HG03108 (cell line): Measurements from ENCODE around the gene TAF1C.

Source experiments
- ATAC-seq: cut with Tn5 transposase; IDR thresholded peaks from one replicate; pipeline ENCODE4 v1.9.1; 2021; ENCODE audit warnings: moderate library complexity; ENCODE audit not compliant: unreplicated experiment

Gene TAF1C

DNA sequence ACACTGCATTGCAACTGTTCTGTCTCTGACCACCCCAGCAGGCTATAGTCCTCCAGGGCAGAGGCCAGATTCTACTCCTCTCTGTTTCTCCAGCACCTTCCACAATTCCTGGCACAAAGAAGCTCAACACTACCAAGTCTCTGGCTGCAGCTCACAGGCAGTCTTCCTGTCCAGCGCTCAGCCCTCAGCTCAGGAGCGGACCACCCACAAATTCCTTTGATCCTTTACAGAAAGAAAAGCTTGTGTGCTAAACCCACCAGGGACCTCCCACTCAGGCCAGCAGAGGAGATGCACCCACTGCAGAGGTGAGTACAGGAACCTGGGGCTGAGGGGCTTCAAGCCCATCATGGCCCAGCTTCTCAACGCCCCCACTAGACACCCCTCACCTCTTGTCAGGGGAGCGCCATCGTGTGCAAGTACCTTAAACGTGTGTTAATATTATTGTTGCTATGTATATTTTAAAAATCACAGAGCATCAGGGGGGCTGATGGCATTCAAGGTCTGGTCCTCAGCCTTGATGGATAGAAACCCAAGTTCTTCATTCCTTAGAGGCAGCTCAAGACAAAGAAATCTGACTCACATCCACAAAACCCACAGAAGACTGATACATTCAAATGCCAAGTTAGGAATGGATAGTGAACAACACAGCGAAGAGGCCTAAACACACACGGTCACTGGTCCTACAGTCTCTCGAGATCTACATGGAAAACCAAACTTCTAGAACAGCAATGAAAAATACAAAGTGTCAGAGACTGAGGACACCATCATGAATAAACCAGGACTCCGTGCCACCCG lies 50.3 kb downstream of the TAF1C start:
- no peak for ATAC-seq

DNA sequence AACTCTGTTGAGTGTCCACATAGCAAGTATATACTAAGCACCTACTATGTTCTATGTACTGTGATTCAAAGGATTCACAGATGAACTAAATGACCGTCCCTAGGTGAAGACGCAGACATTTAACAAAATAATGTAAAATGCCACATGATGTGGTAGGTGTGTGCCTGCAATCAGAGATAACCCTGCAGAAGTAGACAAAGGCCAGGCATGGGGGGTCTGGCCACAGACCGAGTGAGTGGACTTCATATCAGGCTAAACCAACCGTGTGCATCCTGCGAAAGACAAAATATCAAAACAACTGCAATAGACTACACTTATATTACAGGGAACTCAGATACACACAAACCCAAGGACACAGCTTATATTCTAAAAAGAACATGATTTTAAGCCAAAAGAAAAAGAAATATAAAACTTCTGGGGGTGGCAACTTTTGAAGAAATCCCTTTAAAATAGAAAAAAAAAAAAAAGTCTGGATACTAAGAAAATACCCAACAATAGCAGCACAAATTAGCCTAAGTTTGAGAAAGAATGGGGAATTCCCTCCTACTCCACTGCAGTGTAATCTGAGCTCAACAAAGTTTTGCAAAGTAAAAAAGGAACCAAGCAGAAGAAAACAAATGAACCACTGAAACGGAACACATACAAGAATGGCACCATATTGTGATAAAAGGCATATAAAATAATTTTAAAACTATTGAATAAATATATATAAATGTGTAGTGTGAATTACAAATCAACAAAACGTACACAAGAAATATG lies 54.2 kb downstream of the TAF1C start:
- no peak for ATAC-seq

DNA sequence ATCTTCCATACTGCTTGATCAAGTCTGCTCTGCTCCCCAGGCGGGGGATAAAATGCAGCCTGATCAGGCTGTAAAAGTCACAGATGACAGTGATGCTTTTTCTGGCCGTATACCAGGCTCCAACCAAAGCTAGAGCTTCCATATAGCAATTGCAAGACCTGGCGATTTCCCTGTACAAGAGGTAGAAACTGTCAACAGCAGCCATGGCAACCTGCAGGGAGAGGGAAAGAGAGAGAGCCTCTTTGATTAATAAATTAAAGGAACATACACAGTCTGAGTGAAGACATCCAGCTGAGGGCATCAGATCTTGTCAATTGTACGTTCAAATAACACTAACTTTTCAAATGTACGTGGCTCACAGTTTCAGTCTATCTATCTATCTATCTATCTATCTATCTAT lies 55.7 kb downstream of the TAF1C start:
- no peak for ATAC-seq
